Lower leg skin (tissue), 3 donors: ENCODE results near the gene TAS1R2.

Source experiments
- CTCF ChIP-seq, 3 donors: fragments of 450-650 bp; IDR thresholded peaks; one replicate each; pipeline ENCODE4 v1.5.1; 2016; ENCODE audit warnings: antibody characterized with exemption in 3 of 3, mild to moderate bottlenecking in 3 of 3, moderate library complexity in 2 of 3
- POLR2A ChIP-seq, 2 donors: fragments of 450-650 bp; IDR thresholded peaks; one replicate each; pipeline ENCODE4 v1.6.1; 2016 to 2017; ENCODE audit warnings: antibody characterized with exemption in 2 of 2, mild to moderate bottlenecking in 1 of 2, moderate library complexity in 1 of 2

- TF ChIP-seq CTCF (IDR thresholded peaks at IDR 0.05), result no peak
- no peak for TF ChIP-seq POLR2A (IDR thresholded peaks at IDR 0.05)
Observed at GRCh38 chr1:18879215-18879790, 19.8 kb upstream of the TAS1R2 start.
